GM21529 (cell line): ENCODE data around the gene C1RL.

Experiments
- ATAC-seq: cut with Tn5 transposase; IDR thresholded peaks from one replicate; pipeline ENCODE4 v1.9.1; 2021; ENCODE audit not compliant: unreplicated experiment

The C1RL gene

GRCh38 chr12:7139200-7139599 is 30.2 kb upstream of the C1RL start:
- no peak for ATAC-seq

DNA sequence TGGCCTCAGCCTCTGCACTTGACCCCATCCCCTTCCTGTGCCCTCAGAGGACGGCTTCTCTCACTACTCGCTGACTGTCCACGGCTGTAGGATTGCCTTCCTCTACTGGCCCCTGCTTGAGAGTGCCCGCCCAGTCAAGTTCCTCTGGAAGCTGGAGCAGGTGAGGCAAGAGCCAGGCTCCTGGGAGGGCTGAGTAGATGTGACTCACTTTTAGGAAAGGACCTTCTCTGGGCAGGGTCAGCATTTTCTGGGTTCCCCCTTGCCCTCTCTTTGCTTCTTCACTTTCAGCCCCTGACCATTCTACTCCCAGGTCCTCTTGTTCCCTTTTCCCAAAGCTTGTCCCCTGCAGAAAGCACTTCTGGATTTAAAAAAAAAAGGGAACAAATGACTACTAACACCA is 28.9 kb upstream of the C1RL start:
- no peak for ATAC-seq

- ATAC-seq: no peak
Measured at GRCh38 chr12:7136676-7137075, 27.7 kb upstream of the C1RL start.

DNA sequence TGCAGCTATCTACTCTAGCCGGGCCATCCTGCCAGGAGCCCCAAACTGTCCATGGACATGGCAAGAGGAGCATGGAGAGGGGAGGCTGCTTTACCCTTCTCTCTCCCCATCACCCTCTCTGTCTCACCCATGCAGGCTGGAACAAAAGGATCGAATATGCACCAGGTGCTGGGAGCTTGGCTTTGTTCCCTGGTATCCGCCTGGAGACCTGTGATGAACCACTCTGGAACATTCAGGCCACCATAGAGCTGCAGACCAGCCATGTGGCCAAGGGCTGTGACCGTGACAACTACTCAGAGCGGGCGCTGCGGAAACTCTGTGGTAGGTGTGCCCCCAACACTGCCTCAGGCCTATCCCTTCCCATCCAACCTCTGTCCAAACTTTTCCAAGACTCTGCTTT is 27.1 kb upstream of the C1RL start:
- no peak for ATAC-seq

GRCh38 chr12:7134396-7135166 is 25.6 kb upstream of the C1RL start:
- no peak for ATAC-seq

GRCh38 chr12:7131502-7131866 is 22.5 kb upstream of the C1RL start:
- no peak for ATAC-seq

DNA sequence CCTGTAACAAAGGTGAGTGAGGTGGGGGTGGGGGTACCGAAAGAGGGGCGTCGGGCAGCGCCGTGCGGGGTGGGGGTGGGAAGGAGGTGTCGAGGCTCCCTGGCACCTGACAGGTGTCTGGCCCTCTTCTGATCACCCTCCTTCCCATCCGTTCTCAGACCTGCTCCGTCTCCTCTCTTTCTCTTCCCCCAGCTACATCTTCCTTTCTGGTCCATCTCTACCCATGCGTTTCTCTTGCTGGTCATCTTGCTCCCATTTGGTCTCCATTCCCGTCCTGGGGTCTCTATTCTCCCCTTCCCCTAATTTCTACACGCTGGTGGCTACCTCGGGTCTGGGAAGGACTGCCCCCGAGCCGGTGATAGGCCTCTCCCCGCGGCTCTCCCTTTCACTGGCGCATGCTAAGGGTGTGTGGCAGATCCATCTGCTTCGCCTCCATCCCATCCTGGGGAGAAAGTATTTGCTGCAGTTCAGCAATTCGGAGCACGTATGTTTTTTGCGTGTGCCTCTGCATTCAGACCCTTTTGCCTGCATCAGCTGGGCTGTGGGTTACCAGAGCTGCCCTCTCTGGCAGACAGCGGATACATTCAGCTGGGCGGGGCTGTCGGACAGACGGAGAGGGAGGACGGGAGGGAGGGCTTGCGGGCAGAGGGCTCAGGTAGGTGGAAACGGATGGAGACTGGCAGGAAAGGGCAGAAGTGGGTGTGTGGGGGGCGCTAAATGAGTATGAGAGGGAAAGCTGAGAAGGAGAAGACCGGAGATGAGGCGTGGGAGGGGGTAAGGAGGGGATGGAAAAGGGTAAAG is 21.9 kb upstream of the C1RL start:
- ATAC-seq: no peak

GRCh38 chr12:7129872-7130691 is 21.1 kb upstream of the C1RL start, which contains the start of gene CLSTN3:
Gene CLSTN3, plus strand, starts transcription at chr12:7130371. Its CDS starts 278 bp downstream, at chr12:7130649.
- ATAC-seq: peak; percentile 63

DNA sequence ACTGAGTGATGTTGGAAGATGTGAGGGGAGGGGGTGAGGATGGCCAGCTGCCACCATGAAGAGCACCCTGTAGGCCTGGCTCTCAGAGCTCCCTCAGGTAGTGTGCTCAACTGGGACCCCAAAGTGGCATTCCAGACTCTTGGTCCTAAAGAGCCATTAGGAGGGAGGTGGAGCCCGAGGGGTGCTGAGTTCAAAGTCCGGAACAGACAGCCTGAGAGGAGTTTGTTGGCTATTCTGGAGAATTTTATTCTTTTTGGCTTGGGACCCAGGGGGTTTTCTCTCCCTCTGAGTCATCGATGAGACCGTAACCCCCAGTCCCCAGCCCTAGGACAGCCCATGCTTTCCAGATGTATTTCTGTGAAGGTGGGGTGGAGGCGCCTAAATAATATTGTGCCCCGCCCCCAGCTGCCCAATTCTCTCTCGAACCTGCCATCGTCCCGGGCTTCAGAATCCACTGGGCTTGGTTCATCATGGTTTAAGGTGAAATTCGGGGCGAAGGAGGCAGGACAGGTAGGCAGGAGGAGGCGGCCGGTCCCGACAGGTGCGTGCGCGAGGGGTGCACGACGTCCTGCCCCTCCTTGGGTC is 20.4 kb upstream of the C1RL start:
- peak; percentile 5 for ATAC-seq

DNA sequence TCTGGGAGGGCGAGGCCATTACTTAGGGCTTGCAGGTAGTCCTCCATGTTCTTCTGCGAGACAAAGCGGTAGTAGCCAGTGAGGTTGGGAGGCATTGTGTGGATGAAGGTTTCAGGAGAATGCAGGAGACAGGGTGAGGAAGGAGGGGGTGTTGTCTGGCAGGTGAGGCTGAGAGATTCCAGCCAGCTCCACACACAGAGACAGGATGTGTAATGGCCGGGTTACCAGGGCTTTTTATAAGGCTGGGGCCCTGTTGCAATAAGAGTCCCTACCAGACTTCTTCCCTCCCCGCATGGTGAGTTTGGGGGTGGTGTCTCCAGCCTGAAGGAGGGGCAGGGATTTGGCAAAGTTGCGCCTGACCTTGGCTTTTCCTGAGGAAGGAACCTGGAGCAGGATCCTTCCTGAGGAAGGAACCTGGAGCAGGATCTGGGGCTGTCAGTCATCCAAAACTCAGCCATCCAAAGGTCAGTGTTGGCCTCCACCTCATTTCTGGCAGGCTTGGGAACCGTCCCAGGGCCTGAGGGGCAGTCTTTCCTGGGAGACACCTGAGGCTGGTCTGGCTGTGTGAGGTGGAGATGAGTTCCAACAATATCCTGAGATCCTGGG is 19.8 kb upstream of the C1RL start, which contains the start of gene RBP5:
Gene RBP5 (minus strand): TSS at position 209 of the 606 bp plus-strand sequence. CDS start 114 bp downstream, at position 95.
- ATAC-seq: no peak

DNA sequence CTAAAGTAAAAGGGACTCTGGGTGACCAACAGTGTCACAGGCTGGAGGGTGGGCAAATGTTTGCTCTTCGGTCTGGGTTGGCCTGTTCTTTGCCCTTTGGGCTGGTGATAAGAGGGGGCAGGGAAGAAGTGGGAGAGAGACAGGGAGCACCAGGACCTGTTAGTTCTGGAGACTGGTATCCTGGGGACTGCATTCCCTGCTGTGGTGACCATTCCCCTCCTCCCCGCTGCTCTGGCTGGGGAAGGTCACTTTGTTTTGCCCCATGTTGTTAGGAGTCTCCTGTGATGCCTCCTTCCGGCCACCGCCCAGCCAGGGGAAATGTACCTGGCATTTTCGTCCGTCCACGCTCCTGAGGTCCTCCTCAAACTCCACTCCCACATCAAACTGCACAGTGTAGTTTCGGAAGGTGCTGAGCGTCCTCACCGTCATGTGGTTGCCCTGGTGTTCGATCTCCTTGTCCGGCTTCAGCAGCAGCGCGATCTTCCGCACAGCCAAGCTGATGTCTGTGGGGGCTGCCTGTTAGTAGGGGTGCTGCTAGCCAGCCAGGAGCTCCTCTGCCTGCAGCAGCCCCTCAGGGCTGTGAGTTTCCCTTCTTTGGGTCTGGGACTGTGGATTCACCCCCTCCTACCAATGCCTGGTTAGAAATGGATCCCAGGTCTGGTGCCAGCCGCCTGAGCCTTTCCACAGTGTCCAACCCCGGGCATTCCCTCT is 19.1 kb upstream of the C1RL start:
- ATAC-seq: no peak

DNA sequence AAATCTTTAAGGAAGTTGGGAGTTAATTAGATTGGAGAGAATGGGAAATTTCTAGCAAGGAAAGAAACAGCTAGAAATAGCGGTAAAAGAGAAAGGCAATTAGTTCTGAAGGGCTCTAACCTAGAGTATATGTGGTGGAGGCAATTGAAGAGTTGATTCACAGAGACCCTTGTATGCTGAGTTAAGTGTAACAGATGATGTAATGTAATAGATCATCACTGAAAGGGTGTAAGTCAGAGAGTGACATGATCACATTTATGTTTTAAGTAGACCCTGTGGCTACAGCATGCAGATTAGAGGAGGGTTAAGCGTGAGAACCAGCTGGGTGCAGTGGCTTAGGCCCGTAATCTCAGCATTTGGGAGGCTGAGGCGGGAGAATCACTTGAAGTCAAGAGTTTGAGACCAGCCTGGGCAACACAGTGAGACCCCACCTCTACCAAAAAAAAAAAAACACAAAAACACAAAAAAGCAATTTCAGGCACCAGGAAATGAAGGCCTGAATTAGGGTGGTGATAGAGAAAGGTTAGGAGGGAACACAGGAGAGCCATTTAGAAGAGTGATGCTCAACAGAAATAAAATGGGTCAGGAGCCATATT is 16.7 kb upstream of the C1RL start:
- ATAC-seq: no peak

GRCh38 chr12:7123806-7124522 is 14.9 kb upstream of the C1RL start:
- ATAC-seq: no peak

DNA sequence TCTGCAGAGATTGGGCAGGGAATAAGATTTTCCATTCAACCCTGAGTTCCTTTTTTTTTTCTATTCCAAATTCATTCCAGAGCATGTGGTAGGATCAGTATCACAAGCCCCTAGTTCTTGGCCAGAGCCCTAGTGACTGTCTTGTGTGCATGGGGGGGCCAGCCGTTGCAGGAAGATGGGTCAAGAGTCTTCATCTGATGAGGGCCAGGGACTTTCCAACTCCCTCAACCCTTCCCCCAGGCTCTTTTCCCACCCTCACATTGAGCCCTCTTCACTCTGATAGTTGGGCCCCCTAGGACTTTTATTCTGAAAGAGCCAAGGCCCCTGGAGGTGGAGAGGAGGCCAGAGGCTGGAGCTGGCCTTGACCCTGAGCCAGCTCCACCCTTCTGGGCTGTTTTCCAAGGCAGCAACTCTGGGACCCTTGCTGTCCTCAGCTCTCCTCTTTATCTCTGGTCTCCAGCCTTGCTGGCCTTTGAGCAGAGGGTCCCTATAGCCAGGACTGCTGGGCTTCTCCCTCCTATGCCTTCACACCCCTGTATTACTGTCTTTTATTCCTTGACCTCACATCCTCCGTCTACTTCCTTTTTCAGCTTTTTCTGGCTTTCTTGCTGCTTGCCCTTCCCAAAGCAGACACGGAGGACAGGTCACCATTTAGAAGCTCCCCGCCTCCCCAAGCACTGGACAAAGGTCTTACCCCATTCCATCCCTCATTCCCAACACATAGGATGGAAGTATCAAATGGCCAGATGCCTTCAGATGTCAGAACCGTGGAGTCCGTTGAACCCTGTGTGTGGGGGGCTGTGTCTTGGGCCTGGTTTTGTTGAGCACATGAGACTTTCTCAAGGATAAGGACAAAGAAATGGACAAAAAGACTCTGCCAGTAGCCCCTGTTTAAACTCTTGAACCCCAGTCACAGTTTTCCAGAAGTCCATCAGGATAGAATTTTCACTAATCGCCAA is 14.1 kb upstream of the C1RL start:
- ATAC-seq: no peak

GRCh38 chr12:7121324-7121723 is 12.3 kb upstream of the C1RL start:
- ATAC-seq: no peak

GRCh38 chr12:7120166-7120565 is 11.2 kb upstream of the C1RL start:
- ATAC-seq: no peak

DNA sequence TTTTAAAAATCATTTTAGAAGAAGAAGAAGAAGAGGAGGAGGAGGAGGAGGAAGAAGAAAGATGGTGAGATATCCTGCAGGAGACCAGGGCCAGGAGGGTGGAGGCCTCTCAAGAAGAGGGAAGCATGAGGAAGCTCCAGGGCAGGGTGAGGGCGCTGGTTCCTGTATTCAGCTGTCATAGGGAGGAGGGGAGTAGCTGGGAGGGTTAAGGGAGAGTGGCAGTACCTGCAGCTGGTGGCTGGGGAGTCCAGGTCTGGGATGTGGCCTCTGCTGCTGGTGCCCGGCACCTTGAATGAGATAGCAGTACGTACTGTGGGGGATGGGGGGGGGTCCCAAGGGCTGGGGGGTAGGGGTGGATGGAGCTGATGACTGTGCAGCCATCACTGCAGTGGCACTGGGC is 9.9 kb upstream of the C1RL start:
- ATAC-seq: no peak

DNA sequence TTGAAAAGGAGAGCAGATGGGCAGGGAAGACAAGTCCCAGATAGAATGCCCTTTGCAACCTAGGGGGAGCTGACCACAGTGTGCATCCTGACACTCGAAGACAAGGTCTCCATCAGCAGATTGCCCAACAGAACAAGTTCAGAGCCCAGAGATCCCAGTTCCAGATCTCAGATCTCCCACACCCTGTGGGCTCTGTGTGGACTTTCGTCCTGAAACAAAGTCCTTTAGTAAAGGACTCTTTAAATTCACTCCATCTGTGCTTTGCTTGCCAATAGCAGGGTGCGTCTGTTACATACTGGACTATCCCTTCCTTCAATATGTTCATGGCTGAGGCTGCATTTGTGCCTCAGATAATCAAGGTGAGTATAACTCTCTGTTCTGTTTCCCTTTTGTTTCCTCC is 8.7 kb upstream of the C1RL start:
- ATAC-seq: no peak
